Immature natural killer cell (primary cell): ENCODE results near the gene ABHD17B. TPM values are rescaled to one million over a fixed set of nuclear protein-coding genes. Genes with fewer than 3 reads are reported as not detected.

Experiments used
- DNase-seq, 3 donors: peaks; one replicate each; pipeline ENCODE4 v3.0.0; 2022; ENCODE audit warnings: mixed read lengths in 1 of 3
- H3K27ac Mint-ChIP-seq, 6 donors: one replicate each; pipeline ENCODE4 v1.8.0; 2020; ENCODE audit warnings: mixed read lengths in 6 of 6, mild to moderate bottlenecking in 5 of 6, inconsistent platforms in 4 of 6, moderate library complexity in 3 of 6
- H3K27me3 Mint-ChIP-seq, 3 donors: one replicate each; pipeline ENCODE4 v1.8.0; 2020 to 2021; ENCODE audit warnings: low read depth in 3 of 3, mild to moderate bottlenecking in 3 of 3, mixed read lengths in 3 of 3, moderate library complexity in 3 of 3, inconsistent platforms in 1 of 3
- H3K36me3 Mint-ChIP-seq, 3 donors: one replicate each; pipeline ENCODE4 v1.8.0; 2020; ENCODE audit warnings: mixed read lengths in 3 of 3, inconsistent platforms in 2 of 3, mild to moderate bottlenecking in 2 of 3
- H3K4me1 Mint-ChIP-seq, 2 donors: one replicate each; pipeline ENCODE4 v1.8.0; 2020; ENCODE audit warnings: inconsistent platforms in 2 of 2, mild to moderate bottlenecking in 2 of 2, mixed read lengths in 2 of 2, moderate library complexity in 1 of 2
- H3K4me3 Mint-ChIP-seq, 5 donors: one replicate each; pipeline ENCODE4 v1.8.0; 2020; ENCODE audit warnings: mild to moderate bottlenecking in 5 of 5, mixed read lengths in 5 of 5, inconsistent platforms in 3 of 5, moderate library complexity in 3 of 5
- H3K9me3 Mint-ChIP-seq, 6 donors: one replicate each; pipeline ENCODE4 v1.8.0; 2020; ENCODE audit warnings: mild to moderate bottlenecking in 6 of 6, mixed read lengths in 6 of 6, inconsistent platforms in 4 of 6, moderate library complexity in 3 of 6
- polyA plus RNA-seq, 3 donors: library from polyadenylated mRNA; unstranded; fragments of 300-500 nt; fragmentation: Illumina TruSeq; gene quantifications; one replicate each; pipeline ENCODE4 v1.2.3, GENCODE V29; 2021

Gene ABHD17B
- polyA plus RNA-seq, 3 donors from 2014 or later: 38.8 to 45.2 (median 39.5) TPM

DNA sequence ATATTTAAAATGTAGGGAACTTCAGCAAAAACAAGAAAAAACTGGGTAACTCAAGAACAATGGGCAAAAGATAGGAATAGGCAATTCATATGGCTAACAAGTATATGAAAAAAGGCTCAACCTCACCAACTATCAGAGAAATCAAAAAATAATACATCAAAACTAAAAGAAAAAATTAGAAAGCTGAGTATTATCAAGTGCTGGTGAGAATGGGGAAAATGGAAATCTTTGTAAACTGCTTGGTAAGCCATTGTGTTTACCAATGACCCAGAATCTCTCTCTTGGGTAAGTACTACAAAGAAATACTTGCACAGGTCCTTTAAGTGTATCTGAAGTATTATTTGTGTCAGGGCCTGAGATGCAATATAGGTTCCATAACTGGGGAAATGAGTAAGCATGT is 27.0 kb downstream of the ABHD17B start:
- no peak overlapping the region for H3K4me3 Mint-ChIP-seq
- H3K4me1 Mint-ChIP-seq: peaks cover 57 to 83% of the 10 kb centered on the region in 2 donors
- H3K27ac Mint-ChIP-seq: peak overlapping the region in 1 of 6 donors; percentile 57
- H3K36me3 Mint-ChIP-seq: peaks cover 17 to 26% (median 21%) of the 10 kb centered on the region in 3 donors
- H3K9me3 Mint-ChIP-seq: peaks cover 6 to 34% (median 18%) of the 10 kb centered on the region in 6 donors
- no peak for DNase-seq
- H3K27me3 Mint-ChIP-seq: no peaks in the 10 kb centered on the region

DNA sequence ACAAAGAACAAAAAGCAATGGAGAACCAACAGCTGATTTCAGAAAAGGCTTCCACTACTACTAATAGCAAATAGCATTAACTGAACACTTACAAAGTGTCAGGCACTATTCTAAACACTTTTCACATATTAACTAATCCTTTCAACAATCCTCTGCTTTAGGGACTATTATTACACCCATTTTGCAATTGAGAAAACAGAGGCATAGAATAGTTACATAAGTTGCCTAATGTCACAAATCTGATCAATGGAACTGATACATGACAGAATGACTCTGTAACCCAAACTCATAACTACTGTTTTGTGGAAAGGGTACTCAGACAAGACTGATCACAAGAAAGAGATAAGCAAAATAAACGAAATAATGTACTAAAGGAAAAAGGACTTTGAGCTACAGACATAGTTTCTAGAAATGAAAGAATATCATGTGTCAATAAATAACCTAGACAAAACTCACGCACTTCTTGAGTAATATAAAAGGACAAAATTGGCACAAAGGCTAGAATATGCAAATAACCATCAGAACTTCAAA is 31.3 kb downstream of the ABHD17B start:
- peaks cover 0 to 3% (median 0%) of the 10 kb centered on the region in 3 donors for H3K27me3 Mint-ChIP-seq
- DNase-seq: no peak
- H3K36me3 Mint-ChIP-seq: peaks cover 18 to 34% (median 33%) of the 10 kb centered on the region in 3 donors
- H3K4me1 Mint-ChIP-seq: peaks cover 47 to 82% of the 10 kb centered on the region in 2 donors
- H3K27ac Mint-ChIP-seq: no peak overlapping the region
- peaks cover 14 to 49% (median 33%) of the 10 kb centered on the region in 6 donors for H3K9me3 Mint-ChIP-seq
- no peak overlapping the region for H3K4me3 Mint-ChIP-seq

DNA sequence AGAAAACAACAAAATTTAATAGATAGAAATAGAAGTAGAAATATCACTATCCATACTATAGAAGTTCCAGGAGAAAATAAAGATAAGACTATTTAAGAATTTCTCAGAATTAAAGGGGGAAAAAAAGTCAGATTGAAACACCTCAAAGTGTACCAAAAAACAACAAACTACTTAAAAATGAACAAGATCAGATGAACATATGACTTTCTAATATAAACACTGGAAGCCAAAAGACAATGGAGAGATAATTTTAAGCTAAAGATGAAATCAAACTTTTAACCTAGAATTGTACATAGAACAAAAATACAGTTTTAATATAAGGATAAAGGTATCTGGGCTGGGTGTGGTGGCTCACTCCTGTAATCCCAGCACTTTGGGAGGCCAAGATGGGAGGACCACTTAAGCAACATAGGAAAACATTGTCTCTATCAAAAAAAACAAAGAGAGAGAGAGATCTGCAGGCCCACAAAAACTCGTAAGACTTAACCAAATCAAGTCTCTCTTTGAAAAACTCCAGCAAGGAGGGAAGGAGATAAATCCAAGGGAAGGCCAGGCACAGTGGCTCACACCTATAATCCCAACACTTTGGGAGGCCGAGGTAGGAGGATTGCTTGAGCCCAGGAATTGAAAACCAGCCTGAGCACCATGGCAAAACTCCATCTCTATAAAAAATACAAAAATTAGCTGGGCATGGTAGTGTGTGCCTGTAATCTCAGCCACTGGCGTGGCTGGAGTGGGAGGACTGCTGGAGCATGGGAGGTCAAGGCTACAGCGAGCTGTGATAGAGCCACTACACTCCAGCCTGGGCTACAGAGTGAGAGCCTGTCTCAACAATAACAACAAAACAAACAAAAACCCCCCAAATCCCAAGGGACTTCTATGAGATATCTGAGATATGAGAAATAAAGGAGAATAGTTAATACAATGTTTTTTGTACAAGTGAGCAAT is 32.4 kb downstream of the ABHD17B start:
- H3K27ac Mint-ChIP-seq: no peak overlapping the region
- H3K36me3 Mint-ChIP-seq: peaks cover 14 to 34% (median 33%) of the 10 kb centered on the region in 3 donors
- peaks cover 0 to 3% (median 0%) of the 10 kb centered on the region in 3 donors for H3K27me3 Mint-ChIP-seq
- H3K9me3 Mint-ChIP-seq: peaks cover 14 to 41% (median 29%) of the 10 kb centered on the region in 6 donors
- H3K4me1 Mint-ChIP-seq: peaks cover 41 to 82% of the 10 kb centered on the region in 2 donors
- no peak for DNase-seq
- H3K4me3 Mint-ChIP-seq: peak overlapping the region in 1 of 5 donors; percentile 17

DNA sequence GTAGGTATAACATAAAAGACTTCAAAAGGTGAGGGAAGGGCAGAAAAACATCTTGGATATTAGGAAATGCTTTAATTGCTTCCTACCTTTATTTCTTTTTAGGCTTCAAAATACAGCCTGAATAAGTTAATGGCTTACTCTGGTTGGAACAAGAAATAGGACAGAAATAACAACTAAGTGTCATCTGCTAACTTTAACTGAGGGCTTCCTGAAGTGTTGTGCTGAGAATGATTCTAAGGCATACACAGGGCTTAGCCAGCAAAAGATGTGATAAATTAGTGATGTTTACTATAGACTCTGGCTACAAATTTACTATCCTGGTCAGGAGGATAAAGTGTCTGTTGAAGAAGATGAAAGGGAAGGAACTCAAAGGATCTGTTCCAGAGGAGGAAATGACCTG is 34.2 kb downstream of the ABHD17B start:
- Mint-ChIP-seq H3K27ac (peak overlapping the region in 3 of 6 donors; percentile 8 to 38 (median 34)), H3K4me3 (peak overlapping the region in 1 of 5 donors; percentile 2), H3K27me3 (peaks cover 0 to 3% (median 0%) of the 10 kb centered on the region in 3 donors), H3K4me1 (peaks cover 42 to 78% of the 10 kb centered on the region in 2 donors), H3K9me3 (peaks cover 14 to 35% (median 25%) of the 10 kb centered on the region in 6 donors), H3K36me3 (peaks cover 11 to 32% (median 21%) of the 10 kb centered on the region in 3 donors)
- DNase-seq: no peak

DNA sequence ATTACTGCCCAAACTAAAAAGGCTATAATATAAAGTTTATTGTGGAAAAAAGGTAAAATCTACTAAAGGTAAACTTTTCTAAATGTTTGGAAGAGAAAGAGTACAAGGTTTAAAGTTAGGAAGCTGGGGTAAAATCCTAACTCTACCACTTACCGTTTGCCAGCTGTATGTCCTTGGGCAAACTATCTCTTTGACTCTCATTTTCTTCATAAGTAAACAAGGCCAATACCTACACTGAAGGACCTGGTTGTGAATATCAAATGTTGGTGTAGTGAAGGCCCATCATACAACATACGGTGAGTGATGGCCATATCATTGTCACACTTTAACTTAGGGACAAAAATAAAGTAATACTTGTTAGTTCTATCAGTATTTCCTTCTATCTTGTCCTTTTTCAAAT is 34.9 kb downstream of the ABHD17B start:
- Mint-ChIP-seq H3K4me3 (no peak overlapping the region), H3K27me3 (peaks cover 0 to 4% (median 0%) of the 10 kb centered on the region in 3 donors), H3K36me3 (peaks cover 11 to 28% (median 16%) of the 10 kb centered on the region in 3 donors), H3K9me3 (peaks cover 11 to 31% (median 24%) of the 10 kb centered on the region in 6 donors), H3K27ac (no peak overlapping the region), H3K4me1 (peaks cover 36 to 77% of the 10 kb centered on the region in 2 donors)
- no peak for DNase-seq

DNA sequence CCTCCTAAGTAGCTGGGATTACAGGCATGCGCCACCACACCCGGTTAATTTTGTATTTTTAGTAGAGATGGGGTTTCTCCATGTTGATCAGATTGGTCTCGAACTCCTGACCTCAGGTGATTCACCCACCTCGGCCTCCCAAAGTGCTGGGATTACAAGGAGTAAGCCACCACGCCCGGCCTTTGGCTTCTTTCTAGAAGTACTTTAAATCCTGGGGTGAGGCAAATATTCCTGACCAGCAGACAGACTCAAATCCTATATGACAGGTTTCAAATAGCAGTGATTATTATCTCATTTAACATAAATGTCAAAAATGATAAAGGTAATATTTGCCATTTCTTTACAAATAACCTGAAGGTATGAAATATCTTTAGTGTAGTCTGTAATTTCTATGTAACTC is 35.6 kb downstream of the ABHD17B start:
- Mint-ChIP-seq H3K36me3 (peaks cover 7 to 24% (median 11%) of the 10 kb centered on the region in 3 donors), H3K4me1 (peaks cover 32 to 76% of the 10 kb centered on the region in 2 donors), H3K27ac (no peak overlapping the region), H3K27me3 (peaks cover 0 to 4% (median 0%) of the 10 kb centered on the region in 3 donors), H3K9me3 (peaks cover 9 to 26% (median 21%) of the 10 kb centered on the region in 6 donors), H3K4me3 (no peak overlapping the region)
- DNase-seq: no peak

DNA sequence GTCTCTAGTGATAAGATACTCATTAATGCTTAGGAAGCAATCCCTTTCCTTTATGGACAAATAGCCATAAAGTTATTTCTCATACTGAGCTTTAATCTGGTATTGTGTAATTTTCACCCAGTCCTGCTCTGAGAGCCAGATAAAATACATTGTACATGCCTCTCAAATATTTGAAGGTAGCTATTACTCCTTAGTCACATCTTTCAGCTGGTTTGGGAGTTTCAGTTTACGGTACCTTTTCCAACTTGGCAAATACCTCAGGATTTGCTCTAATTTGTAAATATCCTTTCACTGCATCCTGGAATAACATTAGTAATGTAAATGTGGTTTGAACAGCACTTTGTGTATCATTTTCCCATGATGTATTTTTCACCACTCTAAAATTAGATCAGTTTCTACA is 47.4 kb downstream of the ABHD17B start:
- Mint-ChIP-seq H3K27me3 (peaks cover 0 to 2% (median 0%) of the 10 kb centered on the region in 3 donors), H3K9me3 (peaks cover 6 to 17% (median 10%) of the 10 kb centered on the region in 6 donors), H3K4me1 (peaks cover 10% of the 10 kb centered on the region in 2 donors), H3K27ac (no peak overlapping the region), H3K36me3 (peaks cover 25 to 47% (median 37%) of the 10 kb centered on the region in 3 donors), H3K4me3 (no peak overlapping the region)
- DNase-seq: no peak

DNA sequence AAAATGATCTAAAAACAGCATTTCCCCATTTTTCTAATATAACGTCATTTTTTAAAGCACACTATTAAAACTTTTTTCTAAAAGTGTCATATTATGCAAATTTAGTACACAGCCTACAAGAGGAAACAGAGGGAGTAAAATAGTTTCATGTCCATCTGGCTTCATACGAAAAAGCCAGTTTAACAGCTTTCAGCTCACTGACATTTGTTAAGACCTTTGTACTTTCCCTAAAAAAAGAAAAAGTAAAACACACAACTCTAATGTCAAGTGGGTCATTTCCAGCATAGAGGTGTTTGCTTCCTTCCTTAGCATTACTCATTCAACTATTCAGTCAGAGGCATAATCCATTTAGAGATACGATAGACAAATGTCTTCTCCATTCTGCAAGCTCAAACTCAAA is 49.4 kb downstream of the ABHD17B start:
- Mint-ChIP-seq H3K27me3 (peaks cover 0 to 2% (median 0%) of the 10 kb centered on the region in 3 donors), H3K4me3 (no peak overlapping the region), H3K4me1 (peaks cover 8 to 11% of the 10 kb centered on the region in 2 donors), H3K36me3 (peaks cover 20 to 37% (median 34%) of the 10 kb centered on the region in 3 donors), H3K9me3 (peaks cover 6 to 17% (median 10%) of the 10 kb centered on the region in 6 donors), H3K27ac (peak overlapping the region in 1 of 6 donors; percentile 43)
- DNase-seq: no peak

DNA sequence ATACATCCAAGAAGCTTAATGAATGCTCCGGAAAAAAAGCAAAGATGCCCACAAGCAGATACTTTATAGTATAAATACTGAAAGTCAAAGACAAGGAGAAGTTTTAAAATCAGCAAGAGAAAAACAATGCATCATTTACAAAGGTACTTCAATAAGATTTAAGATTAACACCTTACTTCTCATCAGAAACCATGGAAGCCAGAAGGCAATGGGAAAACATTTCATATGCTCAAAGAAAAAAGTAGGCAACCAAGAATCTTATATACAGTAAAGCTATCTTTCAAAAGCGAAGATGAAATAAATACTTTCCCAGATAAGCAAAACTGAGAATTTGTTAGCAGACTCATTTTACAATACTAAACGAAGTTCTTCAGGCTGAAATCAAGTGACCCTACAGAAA is 51.1 kb downstream of the ABHD17B start:
- peaks cover 0 to 2% (median 0%) of the 10 kb centered on the region in 3 donors for H3K27me3 Mint-ChIP-seq
- peaks cover 8 to 11% of the 10 kb centered on the region in 2 donors for H3K4me1 Mint-ChIP-seq
- H3K36me3 Mint-ChIP-seq: peaks cover 20 to 37% (median 34%) of the 10 kb centered on the region in 3 donors
- H3K27ac Mint-ChIP-seq: peak overlapping the region in 1 of 6 donors; percentile 27
- no peak for DNase-seq
- no peak overlapping the region for H3K4me3 Mint-ChIP-seq
- H3K9me3 Mint-ChIP-seq: peaks cover 6 to 17% (median 10%) of the 10 kb centered on the region in 6 donors

DNA sequence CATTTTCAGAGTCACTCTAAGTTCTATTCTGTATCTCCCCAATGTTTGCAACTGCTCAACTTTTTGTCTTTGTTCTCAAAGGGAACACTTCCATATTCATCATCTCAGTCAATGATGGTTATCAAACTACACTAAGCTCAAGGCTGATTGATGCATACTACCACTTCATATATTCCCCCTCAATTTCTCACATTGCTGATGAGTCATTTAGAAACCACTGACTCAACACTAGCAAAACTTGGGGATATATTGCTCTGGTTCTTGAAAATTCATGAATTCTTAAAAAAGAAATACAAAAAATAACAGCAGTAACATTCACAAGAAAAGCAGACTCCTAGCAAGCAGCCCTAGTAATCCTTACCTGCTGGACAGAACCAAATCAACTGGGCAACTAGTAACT is 52.2 kb downstream of the ABHD17B start:
- H3K4me3 Mint-ChIP-seq: no peak overlapping the region
- H3K27me3 Mint-ChIP-seq: peaks cover 0 to 2% (median 0%) of the 10 kb centered on the region in 3 donors
- H3K27ac Mint-ChIP-seq: no peak overlapping the region
- peaks cover 20 to 33% (median 29%) of the 10 kb centered on the region in 3 donors for H3K36me3 Mint-ChIP-seq
- H3K4me1 Mint-ChIP-seq: peaks cover 6 to 11% of the 10 kb centered on the region in 2 donors
- DNase-seq: no peak
- peaks cover 6 to 17% (median 10%) of the 10 kb centered on the region in 6 donors for H3K9me3 Mint-ChIP-seq

DNA sequence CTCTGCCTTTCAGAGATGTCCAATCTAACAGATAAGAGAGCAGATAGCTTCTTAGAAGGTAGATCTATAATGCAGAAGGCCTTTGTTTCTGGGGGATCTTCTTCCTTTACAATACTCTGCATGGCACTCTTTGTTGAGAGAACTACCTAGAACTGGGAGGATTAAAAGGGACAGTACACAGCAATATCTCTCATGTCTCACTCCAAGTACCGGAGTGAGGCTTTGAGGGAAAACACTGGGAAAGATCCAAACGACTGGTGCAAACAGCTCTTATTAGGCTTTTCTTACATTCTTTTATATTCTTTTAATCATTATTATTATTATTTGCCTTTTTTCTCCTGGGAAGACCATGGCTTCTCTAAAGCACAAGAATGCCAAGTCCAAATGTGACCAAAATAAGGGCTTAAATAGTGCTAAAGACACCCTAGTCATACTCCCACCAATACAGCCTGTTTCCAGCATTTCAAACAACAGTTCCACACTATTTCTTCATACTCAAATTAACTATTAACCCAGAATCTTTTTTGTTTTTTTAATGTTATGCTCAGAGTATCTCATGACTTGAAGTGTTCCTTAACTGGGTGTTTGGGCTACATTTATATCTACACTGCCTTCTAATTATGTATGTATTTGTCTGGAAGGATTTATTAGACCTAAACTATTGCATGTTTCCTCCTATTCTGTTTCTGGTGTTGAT is 52.7 kb downstream of the ABHD17B start:
- no peak overlapping the region for H3K27ac Mint-ChIP-seq

DNA sequence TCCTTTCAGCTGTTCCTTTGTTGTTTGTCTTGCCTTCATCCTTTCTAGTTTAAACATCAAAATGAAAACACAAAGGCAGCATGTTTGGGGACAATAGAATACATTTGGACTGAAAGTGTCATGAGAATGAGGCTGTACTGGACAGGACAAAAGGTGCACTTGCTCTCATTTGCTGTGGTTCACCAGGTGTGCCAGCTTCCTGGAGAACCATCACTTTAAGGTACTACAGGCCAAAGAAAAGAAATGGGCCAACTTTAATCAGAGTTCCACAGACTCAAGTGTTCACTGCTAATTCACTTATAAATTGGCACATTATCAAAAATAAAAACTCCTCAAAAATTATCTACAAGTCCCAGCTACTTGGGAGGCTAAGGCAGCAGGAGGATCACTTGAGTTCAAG is 53.8 kb downstream of the ABHD17B start:
- H3K4me1 Mint-ChIP-seq: peaks cover 6 to 11% of the 10 kb centered on the region in 2 donors
- H3K36me3 Mint-ChIP-seq: peaks cover 17 to 29% (median 24%) of the 10 kb centered on the region in 3 donors
- H3K4me3 Mint-ChIP-seq: no peak overlapping the region
- H3K27ac Mint-ChIP-seq: no peak overlapping the region
- H3K9me3 Mint-ChIP-seq: peaks cover 6 to 17% (median 10%) of the 10 kb centered on the region in 6 donors
- no peak for DNase-seq
- H3K27me3 Mint-ChIP-seq: peaks cover 0 to 2% (median 0%) of the 10 kb centered on the region in 3 donors

More for the DNA sequence above, 52.7 kb downstream of the ABHD17B start:
- DNase-seq: no peak
- Mint-ChIP-seq H3K36me3 (peaks cover 17 to 33% (median 24%) of the 10 kb centered on the region in 3 donors), H3K27me3 (peaks cover 0 to 2% (median 0%) of the 10 kb centered on the region in 3 donors), H3K4me1 (peaks cover 6 to 11% of the 10 kb centered on the region in 2 donors), H3K9me3 (peaks cover 6 to 17% (median 10%) of the 10 kb centered on the region in 6 donors), H3K4me3 (no peak overlapping the region)

DNA sequence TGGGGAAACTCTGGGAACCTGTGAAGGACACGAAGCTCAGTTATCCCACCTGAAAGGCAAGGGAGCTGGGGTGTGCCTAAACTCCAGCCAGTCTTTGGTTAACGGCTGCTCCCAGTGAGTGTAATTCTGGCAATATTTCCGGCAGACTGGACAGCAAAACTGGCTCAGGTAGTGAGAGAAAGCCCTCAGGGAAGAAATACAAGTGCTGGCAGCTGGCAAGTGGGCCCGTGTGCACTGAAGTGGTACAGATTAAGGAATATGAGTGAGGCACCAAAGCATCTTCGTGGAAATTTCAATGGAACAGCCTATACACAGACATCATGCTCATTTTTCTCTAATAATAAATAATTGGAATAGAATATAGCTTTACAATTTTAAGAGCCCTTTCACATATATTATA is 56.2 kb downstream of the ABHD17B start:
- Mint-ChIP-seq H3K36me3 (peaks cover 5 to 13% (median 8%) of the 10 kb centered on the region in 3 donors), H3K4me1 (peaks cover 4 to 11% of the 10 kb centered on the region in 2 donors), H3K27me3 (no peaks in the 10 kb centered on the region), H3K27ac (peak overlapping the region in 1 of 6 donors; percentile 6), H3K4me3 (no peak overlapping the region), H3K9me3 (peaks cover 2 to 6% (median 4%) of the 10 kb centered on the region in 6 donors)
- no peak for DNase-seq
